ENCODE data around the gene OPTN.
A peak's percentile ranks its signal among the peaks of the same experiment; 100 is the strongest.

OPTN gene

DNA sequence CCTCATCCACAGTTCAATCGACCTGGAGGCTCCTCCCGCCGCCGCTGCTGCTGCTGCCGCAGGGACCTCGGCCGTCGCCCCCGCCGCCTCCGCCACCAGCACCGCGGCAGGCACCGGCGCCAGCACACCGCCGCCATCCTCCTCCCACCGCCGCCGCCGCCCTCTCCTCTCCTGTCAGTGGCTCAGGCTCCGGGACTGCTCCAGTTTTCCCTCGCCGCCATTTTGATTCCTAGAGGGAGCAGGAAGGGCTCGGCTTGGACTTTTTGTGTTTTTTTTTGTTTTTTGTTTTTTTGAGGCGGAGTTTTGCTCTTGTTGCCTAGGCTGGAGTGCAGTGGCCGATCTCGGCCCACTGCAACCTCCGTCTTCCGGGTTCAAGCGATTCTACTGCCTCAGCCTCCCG is 58.4 kb downstream of the OPTN start:
- Histone ChIP-seq H3K4me3 (ENCODE audit: low read depth, low read length) (no peak overlapping the region), H3K36me3 (ENCODE audit: control insufficient read depth, insufficient read depth, low read length) (no peaks in the 10 kb centered on the region), H3K9me3 (ENCODE audit: control insufficient read depth, low read length) (no peaks in the 10 kb centered on the region), H3K4me1 (peaks cover 6% of the 10 kb centered on the region), H3K79me2 (no peaks in the 10 kb centered on the region), H3K27ac (no peak overlapping the region), H3K27me3 (ENCODE audit: control insufficient read depth, insufficient read depth, low read length) (no peaks in the 10 kb centered on the region), H3K9ac (no peak overlapping the region), H3K4me2 (ENCODE audit: low read length) (no peak overlapping the region), H2AFZ (no peak overlapping the region)
- TF ChIP-seq, protein P1, sequence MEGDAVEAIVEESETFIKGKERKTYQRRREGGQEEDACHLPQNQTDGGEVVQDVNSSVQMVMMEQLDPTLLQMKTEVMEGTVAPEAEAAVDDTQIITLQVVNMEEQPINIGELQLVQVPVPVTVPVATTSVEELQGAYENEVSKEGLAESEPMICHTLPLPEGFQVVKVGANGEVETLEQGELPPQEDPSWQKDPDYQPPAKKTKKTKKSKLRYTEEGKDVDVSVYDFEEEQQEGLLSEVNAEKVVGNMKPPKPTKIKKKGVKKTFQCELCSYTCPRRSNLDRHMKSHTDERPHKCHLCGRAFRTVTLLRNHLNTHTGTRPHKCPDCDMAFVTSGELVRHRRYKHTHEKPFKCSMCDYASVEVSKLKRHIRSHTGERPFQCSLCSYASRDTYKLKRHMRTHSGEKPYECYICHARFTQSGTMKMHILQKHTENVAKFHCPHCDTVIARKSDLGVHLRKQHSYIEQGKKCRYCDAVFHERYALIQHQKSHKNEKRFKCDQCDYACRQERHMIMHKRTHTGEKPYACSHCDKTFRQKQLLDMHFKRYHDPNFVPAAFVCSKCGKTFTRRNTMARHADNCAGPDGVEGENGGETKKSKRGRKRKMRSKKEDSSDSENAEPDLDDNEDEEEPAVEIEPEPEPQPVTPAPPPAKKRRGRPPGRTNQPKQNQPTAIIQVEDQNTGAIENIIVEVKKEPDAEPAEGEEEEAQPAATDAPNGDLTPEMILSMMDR (IDR thresholded peaks at IDR 0.05): no peak

DNA sequence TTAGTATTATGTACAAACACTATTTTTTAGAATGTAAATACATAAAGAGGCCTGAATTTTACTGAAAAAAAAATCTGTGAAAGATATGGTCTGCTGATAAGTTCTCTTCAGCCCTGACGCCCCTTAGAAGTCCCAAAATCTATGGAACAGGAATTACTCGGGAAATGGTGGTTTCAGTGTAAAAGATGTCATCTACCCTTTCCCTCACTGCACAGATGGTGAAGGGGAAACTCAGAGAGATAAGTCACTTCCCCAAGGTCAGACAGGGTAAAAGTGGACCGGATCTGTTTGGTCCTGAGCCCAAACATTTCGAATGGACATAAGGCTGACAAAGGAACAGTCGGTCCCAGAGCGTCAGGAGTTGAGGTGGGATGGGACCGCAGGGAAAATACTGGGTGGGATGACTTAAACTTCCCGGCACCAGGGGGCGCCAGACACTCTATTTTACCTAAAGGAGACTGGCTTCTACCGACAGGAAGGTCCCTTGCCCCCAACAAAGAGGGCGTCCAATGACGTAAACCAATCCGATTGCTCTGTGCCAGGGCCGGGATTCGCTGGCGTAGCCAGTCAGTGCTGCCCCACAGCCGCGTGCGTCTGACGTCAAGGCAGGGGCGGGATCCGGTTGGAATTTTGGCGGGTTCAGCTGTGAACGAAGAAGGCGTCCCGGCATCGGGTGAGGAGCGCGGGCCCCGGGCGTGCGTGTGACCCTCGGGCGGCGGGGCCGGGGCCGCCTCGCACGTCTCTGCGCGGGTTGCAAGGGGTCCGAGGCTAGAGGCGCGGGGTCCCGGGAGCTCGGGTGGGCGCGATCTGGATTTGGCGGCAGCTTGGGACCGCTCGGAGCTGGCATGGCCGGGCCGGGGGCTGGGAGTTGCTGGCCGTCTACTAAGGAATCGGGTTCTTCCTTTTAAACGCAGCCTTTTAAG is 61.2 kb downstream of the OPTN start, which contains the start of gene MCM10:
TSS of gene MCM10 (plus strand) at position 625 of the 923 bp plus-strand sequence. CDS start 2,645 bp downstream, outside the sequence.
- Histone ChIP-seq H3K4me1 (peaks cover 6% of the 10 kb centered on the region), H3K27me3 (ENCODE audit: control insufficient read depth, insufficient read depth, low read length) (no peaks in the 10 kb centered on the region), H3K4me3 (ENCODE audit: low read depth, low read length) (peak within 1 kb of the TSS; percentile 63), H3K36me3 (ENCODE audit: control insufficient read depth, insufficient read depth, low read length) (no peaks in the 10 kb centered on the region), H3K79me2 (no peaks in the 10 kb centered on the region), H3K4me2 (ENCODE audit: low read length) (peak within 1 kb of the TSS; percentile 94), H3K9ac (peak within 1 kb of the TSS; percentile 20), H3K9me3 (ENCODE audit: control insufficient read depth, low read length) (no peaks in the 10 kb centered on the region), H3K27ac (no peak within 1 kb of the TSS), H2AFZ (peak within 1 kb of the TSS; percentile 97)
- TF ChIP-seq, protein P1 (IDR thresholded peaks at IDR 0.05): peak; percentile 93

DNA sequence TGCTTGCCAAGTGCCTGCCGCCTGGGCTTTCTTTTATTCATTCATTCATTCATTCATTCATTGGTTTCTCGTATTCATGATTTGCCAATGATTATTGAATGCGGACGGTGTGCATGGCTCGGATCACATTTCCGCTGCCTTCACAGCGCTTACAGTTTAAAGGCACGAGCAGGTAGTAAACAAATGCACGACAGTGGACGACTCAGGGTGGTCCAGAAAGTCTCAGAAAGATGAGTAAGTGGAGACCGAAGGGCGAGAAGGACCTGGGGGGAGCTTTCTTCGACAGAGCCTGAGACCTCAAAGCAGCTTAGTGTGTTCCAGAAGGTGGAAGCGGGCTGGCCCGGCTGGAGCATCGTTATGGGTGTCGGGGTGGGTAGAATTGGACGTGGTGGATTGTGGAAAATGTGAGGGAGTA is 61.9 kb downstream of the OPTN start:
- H2AFZ ChIP-seq: peak overlapping the region; percentile 97
- no peaks in the 10 kb centered on the region for H3K36me3 ChIP-seq (ENCODE audit: control insufficient read depth, insufficient read depth, low read length)
- H3K9me3 ChIP-seq (ENCODE audit: control insufficient read depth, low read length): no peaks in the 10 kb centered on the region
- no peaks in the 10 kb centered on the region for H3K79me2 ChIP-seq
- no peak overlapping the region for H3K4me3 ChIP-seq (ENCODE audit: low read depth, low read length)
- no peak overlapping the region for H3K27ac ChIP-seq
- H3K9ac ChIP-seq: no peak overlapping the region
- peak overlapping the region; percentile 74 for H3K4me2 ChIP-seq (ENCODE audit: low read length)
- TF ChIP-seq, protein P1 (IDR thresholded peaks at IDR 0.05): no peak
- H3K4me1 ChIP-seq: peaks cover 6% of the 10 kb centered on the region
- H3K27me3 ChIP-seq (ENCODE audit: control insufficient read depth, insufficient read depth, low read length): no peaks in the 10 kb centered on the region

DNA sequence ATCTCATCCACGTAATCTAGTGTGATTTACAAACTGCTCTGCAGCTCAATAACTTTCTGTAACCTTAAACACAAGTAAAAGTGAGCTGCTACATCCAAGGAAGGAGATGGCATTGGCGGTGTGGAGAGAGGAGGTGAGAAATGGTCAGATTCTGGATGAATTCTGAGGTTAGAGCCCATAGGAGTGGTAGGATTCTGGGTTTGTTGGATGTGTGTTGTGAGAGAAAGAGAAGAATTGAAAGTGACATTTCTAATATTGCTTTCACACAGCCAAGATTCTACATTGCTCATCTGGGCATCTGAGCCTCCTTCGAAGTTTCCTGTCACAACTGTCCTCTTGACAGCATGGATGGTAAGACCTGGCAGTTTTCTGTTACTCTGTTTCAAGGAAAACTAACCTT is 63.9 kb downstream of the OPTN start:
- TF ChIP-seq, protein P1 (IDR thresholded peaks at IDR 0.05): no peak
- H3K4me3 ChIP-seq (ENCODE audit: low read depth, low read length): no peak overlapping the region
- H3K9me3 ChIP-seq (ENCODE audit: control insufficient read depth, low read length): no peaks in the 10 kb centered on the region
- no peak overlapping the region for H2AFZ ChIP-seq
- H3K4me2 ChIP-seq (ENCODE audit: low read length): no peak overlapping the region
- H3K4me1 ChIP-seq: peaks cover 6% of the 10 kb centered on the region
- H3K27me3 ChIP-seq (ENCODE audit: control insufficient read depth, insufficient read depth, low read length): no peaks in the 10 kb centered on the region
- no peak overlapping the region for H3K27ac ChIP-seq
- H3K79me2 ChIP-seq: no peaks in the 10 kb centered on the region
- no peak overlapping the region for H3K9ac ChIP-seq
- H3K36me3 ChIP-seq (ENCODE audit: control insufficient read depth, insufficient read depth, low read length): no peaks in the 10 kb centered on the region

Measured in parathyroid adenoma (tissue), 2 donors.